HG03097 (cell line): ENCODE measurements around the gene MED27.

Source experiments
- ATAC-seq: cut with Tn5 transposase; IDR thresholded peaks from one replicate; pipeline ENCODE4 v1.9.1; 2021; ENCODE audit not compliant: unreplicated experiment, low FRiP score

The MED27 gene

GRCh38 chr9:132044176-132044875 is 35.3 kb downstream of the MED27 start:
- no peak for ATAC-seq

- no peak for ATAC-seq
Observed at GRCh38 chr9:132043708-132044107, 36.0 kb downstream of the MED27 start.

- ATAC-seq: no peak
Observed at GRCh38 chr9:132042324-132042723, 37.3 kb downstream of the MED27 start.

GRCh38 chr9:132041798-132042197 is 37.9 kb downstream of the MED27 start:
- ATAC-seq: no peak

- ATAC-seq: no peak
Observed at GRCh38 chr9:132040808-132041207, 38.9 kb downstream of the MED27 start.

GRCh38 chr9:132040246-132040645 is 39.4 kb downstream of the MED27 start:
- ATAC-seq: no peak

GRCh38 chr9:132039284-132039683 is 40.4 kb downstream of the MED27 start:
- ATAC-seq: no peak

GRCh38 chr9:132037458-132037857 is 42.2 kb downstream of the MED27 start:
- ATAC-seq: no peak

- no peak for ATAC-seq
Observed at GRCh38 chr9:132036521-132036920, 43.1 kb downstream of the MED27 start.

GRCh38 chr9:132035679-132036078 is 44.0 kb downstream of the MED27 start:
- ATAC-seq: no peak

GRCh38 chr9:132032238-132032950 is 47.3 kb downstream of the MED27 start:
- ATAC-seq: no peak

GRCh38 chr9:132031467-132032237 is 48.0 kb downstream of the MED27 start:
- ATAC-seq: no peak

GRCh38 chr9:132030626-132031325 is 48.9 kb downstream of the MED27 start:
- ATAC-seq: no peak

- no peak for ATAC-seq
Observed at GRCh38 chr9:132027752-132028663, 51.7 kb downstream of the MED27 start.

- ATAC-seq: no peak
Observed at GRCh38 chr9:132026932-132027585, 52.6 kb downstream of the MED27 start.

- ATAC-seq: no peak
Observed at GRCh38 chr9:132025766-132026165, 53.9 kb downstream of the MED27 start.

- no peak for ATAC-seq
Observed at GRCh38 chr9:132024589-132024988, 55.1 kb downstream of the MED27 start.

GRCh38 chr9:132023419-132024180 is 56.1 kb downstream of the MED27 start:
- ATAC-seq: no peak
